ENCODE results near the gene TPCN2.

The TPCN2 gene

GRCh38 chr11:69091638-69092165 lies 43.0 kb downstream of the TPCN2 start:
- H3K36me3 ChIP-seq (ENCODE audit: insufficient read depth, low read length) = peaks cover 42% of the 10 kb centered on the region
- no peak overlapping the region for H3K4me3 ChIP-seq (ENCODE audit: low read length)
- no peaks in the 10 kb centered on the region for H3K9me3 ChIP-seq (ENCODE audit: insufficient read depth, low read depth, low read length)
- WGBS = 97% methylated on average over 6 of the region's 6 CpGs
- no peaks in the 10 kb centered on the region for H3K4me1 ChIP-seq (ENCODE audit: insufficient read depth, low read length)
- no peaks in the 10 kb centered on the region for H3K27me3 ChIP-seq (ENCODE audit: insufficient read depth, low read length)
- no peak overlapping the region for H3K9ac ChIP-seq (ENCODE audit: low read depth, low read length)
- H3K27ac ChIP-seq (ENCODE audit: low read depth, low read length) = no peak overlapping the region

- Histone ChIP-seq H3K4me1 (ENCODE audit: insufficient read depth, low read length) (no peaks in the 10 kb centered on the region), H3K9me3 (ENCODE audit: insufficient read depth, low read depth, low read length) (no peaks in the 10 kb centered on the region), H3K27me3 (ENCODE audit: insufficient read depth, low read length) (no peaks in the 10 kb centered on the region), H3K27ac (ENCODE audit: low read depth, low read length) (no peak overlapping the region), H3K4me3 (ENCODE audit: low read length) (no peak overlapping the region), H3K9ac (ENCODE audit: low read depth, low read length) (no peak overlapping the region), H3K36me3 (ENCODE audit: insufficient read depth, low read length) (peaks cover 42% of the 10 kb centered on the region)
- WGBS = 92% methylated on average over 17 of the region's 18 CpGs
These were observed 43.5 kb downstream of the TPCN2 start for GRCh38 chr11:69092263-69092662.

GRCh38 chr11:69093106-69093505 lies 44.4 kb downstream of the TPCN2 start:
- Histone ChIP-seq H3K27me3 (ENCODE audit: insufficient read depth, low read length) (no peaks in the 10 kb centered on the region), H3K9ac (ENCODE audit: low read depth, low read length) (no peak overlapping the region), H3K27ac (ENCODE audit: low read depth, low read length) (no peak overlapping the region), H3K9me3 (ENCODE audit: insufficient read depth, low read depth, low read length) (no peaks in the 10 kb centered on the region), H3K4me1 (ENCODE audit: insufficient read depth, low read length) (no peaks in the 10 kb centered on the region), H3K36me3 (ENCODE audit: insufficient read depth, low read length) (peaks cover 39% of the 10 kb centered on the region), H3K4me3 (ENCODE audit: low read length) (no peak overlapping the region)
- WGBS = 91% methylated on average over 10 of the region's 10 CpGs

- 59% methylated on average over 16 of the region's 16 CpGs for WGBS
- peaks cover 34% of the 10 kb centered on the region for H3K36me3 ChIP-seq (ENCODE audit: insufficient read depth, low read length)
- H3K27me3 ChIP-seq (ENCODE audit: insufficient read depth, low read length) = no peaks in the 10 kb centered on the region
- H3K27ac ChIP-seq (ENCODE audit: low read depth, low read length) = no peak overlapping the region
- H3K4me1 ChIP-seq (ENCODE audit: insufficient read depth, low read length) = no peaks in the 10 kb centered on the region
- no peak overlapping the region for H3K9ac ChIP-seq (ENCODE audit: low read depth, low read length)
- no peak overlapping the region for H3K4me3 ChIP-seq (ENCODE audit: low read length)
- no peaks in the 10 kb centered on the region for H3K9me3 ChIP-seq (ENCODE audit: insufficient read depth, low read depth, low read length)
These were observed 45.6 kb downstream of the TPCN2 start for GRCh38 chr11:69094111-69094914.

GRCh38 chr11:69094915-69095290 lies 46.2 kb downstream of the TPCN2 start:
- Histone ChIP-seq H3K9ac (ENCODE audit: low read depth, low read length) (no peak overlapping the region), H3K27me3 (ENCODE audit: insufficient read depth, low read length) (no peaks in the 10 kb centered on the region), H3K4me1 (ENCODE audit: insufficient read depth, low read length) (no peaks in the 10 kb centered on the region), H3K4me3 (ENCODE audit: low read length) (no peak overlapping the region), H3K36me3 (ENCODE audit: insufficient read depth, low read length) (peaks cover 29% of the 10 kb centered on the region), H3K27ac (ENCODE audit: low read depth, low read length) (no peak overlapping the region), H3K9me3 (ENCODE audit: insufficient read depth, low read depth, low read length) (no peaks in the 10 kb centered on the region)
- 89% methylated on average over 10 of the region's 10 CpGs for WGBS

GRCh38 chr11:69095300-69095699 lies 46.6 kb downstream of the TPCN2 start:
- WGBS = 88% methylated on average over 10 of the region's 10 CpGs
- Histone ChIP-seq H3K4me3 (ENCODE audit: low read length) (no peak overlapping the region), H3K9ac (ENCODE audit: low read depth, low read length) (no peak overlapping the region), H3K27me3 (ENCODE audit: insufficient read depth, low read length) (no peaks in the 10 kb centered on the region), H3K4me1 (ENCODE audit: insufficient read depth, low read length) (no peaks in the 10 kb centered on the region), H3K9me3 (ENCODE audit: insufficient read depth, low read depth, low read length) (no peaks in the 10 kb centered on the region), H3K27ac (ENCODE audit: low read depth, low read length) (no peak overlapping the region), H3K36me3 (ENCODE audit: insufficient read depth, low read length) (peaks cover 25% of the 10 kb centered on the region)

- no peak overlapping the region for H3K4me3 ChIP-seq (ENCODE audit: low read length)
- 93% methylated on average over 13 of the region's 13 CpGs for WGBS
- no peaks in the 10 kb centered on the region for H3K9me3 ChIP-seq (ENCODE audit: insufficient read depth, low read depth, low read length)
- no peaks in the 10 kb centered on the region for H3K27me3 ChIP-seq (ENCODE audit: insufficient read depth, low read length)
- peaks cover 17% of the 10 kb centered on the region for H3K36me3 ChIP-seq (ENCODE audit: insufficient read depth, low read length)
- H3K4me1 ChIP-seq (ENCODE audit: insufficient read depth, low read length) = no peaks in the 10 kb centered on the region
- H3K9ac ChIP-seq (ENCODE audit: low read depth, low read length) = no peak overlapping the region
- no peak overlapping the region for H3K27ac ChIP-seq (ENCODE audit: low read depth, low read length)
These were observed 47.7 kb downstream of the TPCN2 start for GRCh38 chr11:69096473-69096872.

- Histone ChIP-seq H3K4me3 (ENCODE audit: low read length) (no peak overlapping the region), H3K27ac (ENCODE audit: low read depth, low read length) (no peak overlapping the region), H3K27me3 (ENCODE audit: insufficient read depth, low read length) (no peaks in the 10 kb centered on the region), H3K9ac (ENCODE audit: low read depth, low read length) (no peak overlapping the region), H3K9me3 (ENCODE audit: insufficient read depth, low read depth, low read length) (no peaks in the 10 kb centered on the region), H3K4me1 (ENCODE audit: insufficient read depth, low read length) (no peaks in the 10 kb centered on the region), H3K36me3 (ENCODE audit: insufficient read depth, low read length) (peaks cover 11% of the 10 kb centered on the region)
- 94% methylated on average over 16 of the region's 16 CpGs for WGBS
These were observed 48.5 kb downstream of the TPCN2 start for GRCh38 chr11:69097263-69097662.

GRCh38 chr11:69099180-69099579 lies 50.4 kb downstream of the TPCN2 start:
- H3K4me1 ChIP-seq (ENCODE audit: insufficient read depth, low read length) = no peaks in the 10 kb centered on the region
- H3K36me3 ChIP-seq (ENCODE audit: insufficient read depth, low read length) = no peaks in the 10 kb centered on the region
- no peaks in the 10 kb centered on the region for H3K9me3 ChIP-seq (ENCODE audit: insufficient read depth, low read depth, low read length)
- H3K27me3 ChIP-seq (ENCODE audit: insufficient read depth, low read length) = no peaks in the 10 kb centered on the region
- 87% methylated on average over 17 of the region's 17 CpGs for WGBS
- H3K4me3 ChIP-seq (ENCODE audit: low read length) = no peak overlapping the region
- no peak overlapping the region for H3K27ac ChIP-seq (ENCODE audit: low read depth, low read length)
- H3K9ac ChIP-seq (ENCODE audit: low read depth, low read length) = no peak overlapping the region

- WGBS = 88% methylated on average over 13 of the region's 13 CpGs
- Histone ChIP-seq H3K27me3 (ENCODE audit: insufficient read depth, low read length) (no peaks in the 10 kb centered on the region), H3K4me1 (ENCODE audit: insufficient read depth, low read length) (no peaks in the 10 kb centered on the region), H3K9me3 (ENCODE audit: insufficient read depth, low read depth, low read length) (no peaks in the 10 kb centered on the region), H3K36me3 (ENCODE audit: insufficient read depth, low read length) (no peaks in the 10 kb centered on the region), H3K27ac (ENCODE audit: low read depth, low read length) (no peak overlapping the region), H3K4me3 (ENCODE audit: low read length) (no peak overlapping the region), H3K9ac (ENCODE audit: low read depth, low read length) (no peak overlapping the region)
These were observed 51.9 kb downstream of the TPCN2 start for GRCh38 chr11:69100454-69101114.

GRCh38 chr11:69101115-69101791 lies 52.5 kb downstream of the TPCN2 start:
- 32% methylated on average over 14 of the region's 14 CpGs for WGBS
- no peaks in the 10 kb centered on the region for H3K4me1 ChIP-seq (ENCODE audit: insufficient read depth, low read length)

More at GRCh38 chr11:69101115-69101791, 52.5 kb downstream of the TPCN2 start:
- no peaks in the 10 kb centered on the region for H3K36me3 ChIP-seq (ENCODE audit: insufficient read depth, low read length)
- no peak overlapping the region for H3K4me3 ChIP-seq (ENCODE audit: low read length)
- H3K9me3 ChIP-seq (ENCODE audit: insufficient read depth, low read depth, low read length) = no peaks in the 10 kb centered on the region
- H3K9ac ChIP-seq (ENCODE audit: low read depth, low read length) = no peak overlapping the region
- H3K27me3 ChIP-seq (ENCODE audit: insufficient read depth, low read length) = no peaks in the 10 kb centered on the region
- H3K27ac ChIP-seq (ENCODE audit: low read depth, low read length) = no peak overlapping the region

All from HUES64 (cell line).